Skeletal muscle tissue (tissue), 4 donors: ENCODE data around the gene KAT6B. TPM values are rescaled to one million over a fixed set of nuclear protein-coding genes. Genes with fewer than 3 reads are reported as not detected.

ENCODE experiments used
- H3K27ac ChIP-seq: one replicate; pipeline ENCODE4 v1.7.0; 2013; ENCODE audit warnings: mild to moderate bottlenecking, low read depth, low read length, inconsistent platforms
- H3K27me3 ChIP-seq, 3 donors: one replicate each; pipeline ENCODE4 v1.7.0; 2013; ENCODE audit warnings: low read length in 3 of 3; ENCODE audit not compliant: control insufficient read depth in 3 of 3, insufficient read depth in 3 of 3
- H3K36me3 ChIP-seq, 3 donors: one replicate each; pipeline ENCODE4 v1.7.0; 2013; ENCODE audit warnings: low read length in 3 of 3; ENCODE audit not compliant: control insufficient read depth in 3 of 3, insufficient read depth in 3 of 3
- H3K4me1 ChIP-seq, 3 donors: one replicate each; pipeline ENCODE4 v1.7.0; 2013; ENCODE audit warnings: low read length in 3 of 3, mild to moderate bottlenecking in 3 of 3; ENCODE audit not compliant: control insufficient read depth in 3 of 3, insufficient read depth in 3 of 3
- H3K4me3 ChIP-seq, 3 donors: one replicate each; pipeline ENCODE4 v1.7.0; 2013; ENCODE audit warnings: low read length in 3 of 3
- H3K9ac ChIP-seq, 3 donors: one replicate each; pipeline ENCODE4 v1.7.0; 2013; ENCODE audit warnings: low read length in 3 of 3, mild to moderate bottlenecking in 3 of 3, moderate library complexity in 2 of 3, low read depth in 1 of 3
- H3K9me3 ChIP-seq, 3 donors: one replicate each; pipeline ENCODE4 v1.7.0; 2013; ENCODE audit warnings: low read length in 3 of 3; ENCODE audit not compliant: control insufficient read depth in 3 of 3
- total RNA-seq: library from RNA; depleted of rRNA; stranded (reverse); fragments of >200 nt; gene quantifications from one replicate; pipeline ENCODE4 v1.2.3, GENCODE V29; 2014
- donor health status: Osteomylitis.

Gene KAT6B
- total RNA-seq, 1 donor from 2014 or later, result 49.6 TPM

GRCh38 chr10:74855027-74855426 is 28.6 kb downstream of the KAT6B start:
- no peaks in the 10 kb centered on the region for H3K9me3 ChIP-seq
- H3K27ac ChIP-seq, result no peak overlapping the region
- no peaks in the 10 kb centered on the region for H3K27me3 ChIP-seq
- H3K4me3 ChIP-seq, result no peak overlapping the region
- peaks cover 12 to 27% (median 22%) of the 10 kb centered on the region in 3 donors for H3K4me1 ChIP-seq
- no peaks in the 10 kb centered on the region for H3K36me3 ChIP-seq
- H3K9ac ChIP-seq, result no peak overlapping the region

DNA sequence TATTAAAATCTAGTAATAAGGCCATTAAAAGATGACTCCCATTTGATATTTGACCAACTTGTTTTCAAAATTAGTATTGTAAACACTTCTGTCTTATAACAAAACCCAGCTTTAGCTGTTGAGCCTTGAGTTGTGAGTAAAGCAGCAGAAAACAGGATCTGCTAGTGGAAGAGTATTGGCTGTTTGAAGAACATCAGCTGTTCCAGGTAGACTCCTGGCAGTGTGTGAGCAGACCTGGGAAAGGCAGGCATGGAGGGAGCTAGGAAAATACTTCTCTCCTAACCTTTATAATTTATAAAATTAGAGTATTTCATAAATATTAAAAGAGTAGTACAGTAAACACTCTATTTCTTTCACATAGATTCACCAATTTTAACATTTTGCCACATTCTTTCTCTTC is 29.0 kb downstream of the KAT6B start:
- Histone ChIP-seq H3K4me3 (no peak overlapping the region), H3K27ac (no peak overlapping the region), H3K9ac (no peak overlapping the region), H3K9me3 (no peaks in the 10 kb centered on the region), H3K27me3 (no peaks in the 10 kb centered on the region), H3K36me3 (no peaks in the 10 kb centered on the region), H3K4me1 (peaks cover 12 to 27% (median 22%) of the 10 kb centered on the region in 3 donors)

DNA sequence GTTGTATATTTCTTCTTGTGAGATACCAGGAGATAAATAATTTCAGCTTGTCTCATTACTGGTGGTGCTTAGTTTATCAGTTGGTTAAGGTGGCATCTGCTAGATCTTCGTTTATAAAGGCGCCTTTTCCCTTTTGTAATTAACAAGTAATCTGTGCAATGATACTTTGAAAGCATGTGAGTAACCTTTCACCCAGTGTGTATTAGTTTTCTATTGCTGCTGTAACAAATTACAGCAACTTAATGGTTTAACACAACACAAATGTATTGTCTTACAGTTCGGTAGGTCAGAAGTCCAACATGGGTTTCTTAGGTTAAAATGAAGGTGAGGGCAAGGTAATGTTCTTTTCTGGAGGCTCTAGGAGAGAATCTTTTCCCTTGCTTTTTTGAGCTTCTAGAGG is 30.5 kb downstream of the KAT6B start:
- Histone ChIP-seq H3K27me3 (no peaks in the 10 kb centered on the region), H3K9ac (no peak overlapping the region), H3K4me3 (no peak overlapping the region), H3K4me1 (peaks cover 12 to 25% (median 20%) of the 10 kb centered on the region in 3 donors), H3K9me3 (no peaks in the 10 kb centered on the region), H3K36me3 (no peaks in the 10 kb centered on the region), H3K27ac (no peak overlapping the region)

DNA sequence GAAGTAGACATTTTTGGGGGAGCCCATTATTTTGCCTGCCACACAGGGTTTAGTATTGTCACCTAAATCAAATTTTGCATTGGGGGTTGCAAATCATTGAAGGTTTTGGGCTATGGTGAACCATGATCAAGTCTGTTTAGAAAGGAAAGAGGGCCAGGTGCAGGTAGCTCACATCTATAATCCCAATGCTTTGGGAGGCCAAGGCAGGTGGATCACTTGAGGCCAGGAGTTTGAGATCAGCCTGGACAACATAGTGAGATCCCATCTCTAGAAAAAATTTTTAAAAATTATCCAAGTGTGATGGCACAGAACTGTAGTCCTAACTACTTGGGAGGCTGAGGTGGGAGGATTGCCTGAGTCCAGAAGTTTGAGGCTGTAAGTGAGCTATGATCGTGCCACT is 31.2 kb downstream of the KAT6B start:
- Histone ChIP-seq H3K27me3 (no peaks in the 10 kb centered on the region), H3K4me3 (no peak overlapping the region), H3K27ac (no peak overlapping the region), H3K4me1 (peaks cover 15 to 18% (median 17%) of the 10 kb centered on the region in 3 donors), H3K9ac (no peak overlapping the region), H3K36me3 (no peaks in the 10 kb centered on the region), H3K9me3 (no peaks in the 10 kb centered on the region)

- Histone ChIP-seq H3K27me3 (no peaks in the 10 kb centered on the region), H3K9me3 (no peaks in the 10 kb centered on the region), H3K4me3 (no peak overlapping the region), H3K27ac (no peak overlapping the region), H3K4me1 (peaks cover 9 to 12% (median 10%) of the 10 kb centered on the region in 3 donors), H3K9ac (no peak overlapping the region), H3K36me3 (no peaks in the 10 kb centered on the region)
These were observed 33.1 kb downstream of the KAT6B start for GRCh38 chr10:74859546-74859945.

DNA sequence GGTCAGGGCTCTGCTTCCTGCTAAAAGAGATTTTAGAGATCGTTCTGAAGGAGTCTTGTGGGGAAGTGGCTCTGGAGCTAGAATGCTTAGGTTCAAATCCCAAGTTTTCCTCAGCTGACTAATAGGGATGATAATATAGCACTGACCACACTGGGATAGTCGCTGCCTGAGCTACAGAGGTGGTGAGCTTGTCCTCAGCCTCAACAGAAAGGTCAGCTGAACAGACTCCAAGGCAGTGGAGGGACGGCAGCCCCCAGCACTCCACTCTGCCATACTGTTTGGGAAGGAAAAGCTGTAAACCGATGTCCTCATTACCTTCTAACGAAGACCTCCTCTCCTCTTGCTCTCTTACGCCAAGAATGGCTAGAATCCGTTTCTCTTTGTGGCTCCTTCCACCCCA is 36.2 kb downstream of the KAT6B start:
- Histone ChIP-seq H3K9ac (no peak overlapping the region), H3K9me3 (no peaks in the 10 kb centered on the region), H3K4me1 (peaks cover 2 to 5% (median 3%) of the 10 kb centered on the region in 3 donors), H3K27me3 (no peaks in the 10 kb centered on the region), H3K27ac (no peak overlapping the region), H3K4me3 (no peak overlapping the region), H3K36me3 (no peaks in the 10 kb centered on the region)

DNA sequence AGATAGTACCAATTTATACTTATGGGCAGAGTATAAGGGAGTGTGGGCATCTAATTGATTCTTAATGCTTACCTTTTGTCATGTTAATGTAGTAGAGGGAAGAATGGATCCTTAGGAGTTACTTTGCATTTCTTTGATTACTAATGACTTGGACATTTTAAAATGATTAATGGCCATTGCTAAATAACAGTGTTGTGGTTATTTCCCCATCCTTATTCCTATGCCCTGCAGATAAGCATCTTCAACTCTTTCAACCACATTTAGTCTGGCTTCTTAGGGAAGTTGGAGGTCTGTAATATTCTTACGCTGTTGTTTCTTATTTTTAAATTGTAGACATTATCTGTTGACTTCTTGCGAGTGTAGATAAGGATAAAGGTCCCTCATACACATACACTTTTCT is 37.2 kb downstream of the KAT6B start:
- H3K27me3 ChIP-seq, result no peaks in the 10 kb centered on the region
- H3K36me3 ChIP-seq, result no peaks in the 10 kb centered on the region
- H3K4me3 ChIP-seq, result no peak overlapping the region
- no peaks in the 10 kb centered on the region for H3K9me3 ChIP-seq
- H3K27ac ChIP-seq, result no peak overlapping the region
- peaks cover 2 to 5% (median 3%) of the 10 kb centered on the region in 3 donors for H3K4me1 ChIP-seq
- H3K9ac ChIP-seq, result no peak overlapping the region

- Histone ChIP-seq H3K9ac (no peak overlapping the region), H3K27me3 (no peaks in the 10 kb centered on the region), H3K4me1 (peaks cover 0 to 4% (median 2%) of the 10 kb centered on the region in 3 donors), H3K9me3 (no peaks in the 10 kb centered on the region), H3K36me3 (no peaks in the 10 kb centered on the region), H3K27ac (no peak overlapping the region), H3K4me3 (no peak overlapping the region)
These were observed 41.0 kb downstream of the KAT6B start for GRCh38 chr10:74867351-74867750.

DNA sequence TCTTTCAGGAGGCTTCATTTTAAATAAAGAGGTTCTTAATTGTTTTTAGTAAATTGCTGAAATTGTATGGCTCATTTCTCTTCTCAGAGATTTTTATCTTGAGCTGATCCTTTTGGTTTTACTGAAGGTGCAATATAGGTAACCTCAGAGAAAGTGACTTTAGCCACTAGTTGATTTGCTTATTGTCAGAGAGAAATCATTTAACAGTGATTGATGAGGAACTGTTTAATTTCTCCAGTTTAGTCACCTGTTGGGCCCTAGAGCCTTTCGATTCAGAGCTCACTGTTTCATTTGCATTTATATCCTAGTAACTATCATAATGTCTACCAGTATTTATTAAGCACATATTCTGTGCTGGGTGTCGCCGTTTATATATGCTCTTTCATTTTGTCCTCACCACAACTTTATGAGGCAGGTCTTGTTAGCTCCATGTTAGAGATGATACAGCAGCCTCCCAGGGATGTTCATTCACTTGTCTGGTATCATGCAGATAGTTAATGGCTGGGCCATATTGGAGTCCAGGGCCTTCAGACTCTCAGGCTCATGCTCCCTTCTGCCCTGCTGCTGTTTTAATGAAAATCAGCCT is 42.1 kb downstream of the KAT6B start:
- Histone ChIP-seq H3K27me3 (no peaks in the 10 kb centered on the region), H3K9me3 (no peaks in the 10 kb centered on the region), H3K4me1 (peaks cover 0 to 2% (median 0%) of the 10 kb centered on the region in 3 donors), H3K9ac (no peak overlapping the region), H3K4me3 (no peak overlapping the region), H3K36me3 (no peaks in the 10 kb centered on the region), H3K27ac (no peak overlapping the region)

GRCh38 chr10:74869635-74870034 is 43.2 kb downstream of the KAT6B start:
- Histone ChIP-seq H3K27me3 (no peaks in the 10 kb centered on the region), H3K36me3 (no peaks in the 10 kb centered on the region), H3K4me1 (peaks cover 0 to 4% (median 0%) of the 10 kb centered on the region in 3 donors), H3K9ac (no peak overlapping the region), H3K4me3 (no peak overlapping the region), H3K27ac (no peak overlapping the region), H3K9me3 (no peaks in the 10 kb centered on the region)
